ENCODE results near the gene CECR2.
"Not testable (repeated sequence)": the region's sequence is repeated elsewhere in the genome, so short reads cannot be mapped to it uniquely, and the experiment has no call there.

Gene CECR2

GRCh38 chr22:17521971-17522370 is 152.7 kb downstream of the CECR2 start:
- H3K4me1 ChIP-seq (ENCODE audit: insufficient read depth, low read length); H3K9me3 ChIP-seq (ENCODE audit: low read length); H3K4me3 ChIP-seq (ENCODE audit: low read length); H2AFZ ChIP-seq (ENCODE audit: low read depth, low read length); H3K27me3 ChIP-seq (ENCODE audit: insufficient read depth, low read length): not testable (repeated sequence)
- peaks cover 32% of the 10 kb centered on the region for H3K36me3 ChIP-seq (ENCODE audit: insufficient read depth, low read length)

DNA sequence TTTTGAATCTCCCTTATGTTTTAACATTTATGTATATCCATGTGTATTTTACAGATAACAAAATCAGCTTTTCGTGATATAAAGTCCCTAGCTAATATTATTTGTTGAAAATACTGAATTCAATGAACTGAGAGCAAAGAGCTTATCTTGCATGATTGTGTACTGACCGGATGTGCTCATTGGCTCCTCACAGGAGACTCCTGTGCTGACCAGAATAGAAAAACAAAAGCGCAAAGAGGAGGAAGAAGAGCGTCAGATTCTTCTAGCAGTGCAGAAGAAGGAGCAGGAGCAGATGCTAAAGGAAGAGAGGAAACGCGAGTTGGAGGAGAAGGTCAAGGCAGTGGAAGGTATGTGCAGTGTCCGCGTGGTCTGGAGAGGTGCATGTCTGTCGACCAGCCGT is 154.7 kb downstream of the CECR2 start:
- no peaks in the 10 kb centered on the region for H3K27me3 ChIP-seq (ENCODE audit: insufficient read depth, low read length)
- peaks cover 48% of the 10 kb centered on the region for H3K36me3 ChIP-seq (ENCODE audit: insufficient read depth, low read length)
- H3K4me1 ChIP-seq (ENCODE audit: insufficient read depth, low read length), result no peaks in the 10 kb centered on the region
- H3K9me3 ChIP-seq (ENCODE audit: low read length), result peaks cover 4% of the 10 kb centered on the region
- no peak overlapping the region for H2AFZ ChIP-seq (ENCODE audit: low read depth, low read length)
- no peak overlapping the region for H3K4me3 ChIP-seq (ENCODE audit: low read length)

- Histone ChIP-seq H3K36me3 (ENCODE audit: insufficient read depth, low read length) (peaks cover 47% of the 10 kb centered on the region), H3K9me3 (ENCODE audit: low read length) (no peaks in the 10 kb centered on the region), H3K27me3 (ENCODE audit: insufficient read depth, low read length) (no peaks in the 10 kb centered on the region)
These were observed 167.0 kb downstream of the CECR2 start for GRCh38 chr22:17536269-17536668.

DNA sequence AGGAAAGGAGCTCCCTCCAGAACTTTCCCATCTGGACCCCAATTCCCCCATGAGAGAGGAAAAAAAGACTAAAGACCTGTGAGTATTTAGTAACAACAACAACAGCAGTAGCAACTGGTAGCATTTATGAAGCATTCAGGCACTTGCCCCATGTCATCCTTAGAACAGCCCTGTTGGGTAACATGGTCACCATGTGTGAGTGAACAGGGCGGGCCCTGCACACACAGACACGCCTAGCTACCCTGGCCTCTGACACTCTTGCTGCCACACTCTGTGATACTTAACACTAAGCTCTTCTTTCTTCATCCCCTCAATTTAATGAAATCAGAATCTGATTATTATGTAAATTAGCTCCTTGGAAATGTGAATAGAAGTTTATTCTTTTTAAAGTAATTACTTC is 167.9 kb downstream of the CECR2 start:
- H3K27me3 ChIP-seq (ENCODE audit: insufficient read depth, low read length), result no peaks in the 10 kb centered on the region
- peaks cover 50% of the 10 kb centered on the region for H3K36me3 ChIP-seq (ENCODE audit: insufficient read depth, low read length)
- no peak overlapping the region for H3K4me3 ChIP-seq (ENCODE audit: low read length)
- H2AFZ ChIP-seq (ENCODE audit: low read depth, low read length), result no peak overlapping the region
- H3K4me1 ChIP-seq (ENCODE audit: insufficient read depth, low read length), result peaks cover 5% of the 10 kb centered on the region
- H3K9me3 ChIP-seq (ENCODE audit: low read length), result no peaks in the 10 kb centered on the region

More at GRCh38 chr22:17536269-17536668, 167.0 kb downstream of the CECR2 start:
- Histone ChIP-seq H3K4me1 (ENCODE audit: insufficient read depth, low read length) (peaks cover 5% of the 10 kb centered on the region), H2AFZ (ENCODE audit: low read depth, low read length) (no peak overlapping the region), H3K4me3 (ENCODE audit: low read length) (no peak overlapping the region)

- H3K4me1 ChIP-seq (ENCODE audit: insufficient read depth, low read length), result peaks cover 5% of the 10 kb centered on the region
- H3K4me3 ChIP-seq (ENCODE audit: low read length), result no peak overlapping the region
- H3K27me3 ChIP-seq (ENCODE audit: insufficient read depth, low read length), result no peaks in the 10 kb centered on the region
- H2AFZ ChIP-seq (ENCODE audit: low read depth, low read length), result no peak overlapping the region
- no peaks in the 10 kb centered on the region for H3K9me3 ChIP-seq (ENCODE audit: low read length)
- H3K36me3 ChIP-seq (ENCODE audit: insufficient read depth, low read length), result peaks cover 67% of the 10 kb centered on the region
These were observed 171.2 kb downstream of the CECR2 start for GRCh38 chr22:17540481-17540880.

DNA sequence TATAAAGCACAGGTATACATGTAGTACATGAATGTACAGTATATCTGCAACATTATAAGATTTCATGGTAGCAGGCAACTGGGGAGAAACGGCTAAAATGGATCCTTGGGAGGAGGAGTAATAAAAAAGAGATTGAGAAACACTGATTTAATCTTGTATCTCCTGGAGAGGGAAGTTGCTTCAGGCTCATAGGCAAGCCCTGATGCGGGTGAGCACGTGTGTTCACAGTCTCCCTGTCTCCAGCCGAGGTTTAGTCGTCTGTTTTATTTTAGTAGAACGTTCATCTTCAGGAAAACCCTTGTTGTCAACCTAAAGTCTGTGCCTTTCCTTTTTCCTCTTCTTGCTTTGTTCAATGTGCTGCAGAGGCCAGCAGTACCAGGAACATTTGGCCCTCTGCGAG is 172.2 kb downstream of the CECR2 start:
- no peak overlapping the region for H2AFZ ChIP-seq (ENCODE audit: low read depth, low read length)
- H3K9me3 ChIP-seq (ENCODE audit: low read length), result no peaks in the 10 kb centered on the region
- H3K27me3 ChIP-seq (ENCODE audit: insufficient read depth, low read length), result no peaks in the 10 kb centered on the region
- H3K36me3 ChIP-seq (ENCODE audit: insufficient read depth, low read length), result peaks cover 72% of the 10 kb centered on the region
- H3K4me3 ChIP-seq (ENCODE audit: low read length), result no peak overlapping the region
- peaks cover 5% of the 10 kb centered on the region for H3K4me1 ChIP-seq (ENCODE audit: insufficient read depth, low read length)

GRCh38 chr22:17542452-17542851 is 173.2 kb downstream of the CECR2 start:
- H3K36me3 ChIP-seq (ENCODE audit: insufficient read depth, low read length), result peaks cover 66% of the 10 kb centered on the region
- H3K4me3 ChIP-seq (ENCODE audit: low read length), result no peak overlapping the region
- H3K27me3 ChIP-seq (ENCODE audit: insufficient read depth, low read length), result no peaks in the 10 kb centered on the region
- H3K9me3 ChIP-seq (ENCODE audit: low read length), result no peaks in the 10 kb centered on the region
- H3K4me1 ChIP-seq (ENCODE audit: insufficient read depth, low read length), result no peaks in the 10 kb centered on the region
- H2AFZ ChIP-seq (ENCODE audit: low read depth, low read length), result no peak overlapping the region

- Histone ChIP-seq H3K4me3 (ENCODE audit: low read length) (no peak overlapping the region), H2AFZ (ENCODE audit: low read depth, low read length) (no peak overlapping the region), H3K9me3 (ENCODE audit: low read length) (no peaks in the 10 kb centered on the region), H3K36me3 (ENCODE audit: insufficient read depth, low read length) (peaks cover 70% of the 10 kb centered on the region), H3K4me1 (ENCODE audit: insufficient read depth, low read length) (no peaks in the 10 kb centered on the region), H3K27me3 (ENCODE audit: insufficient read depth, low read length) (no peaks in the 10 kb centered on the region)
These were observed 178.9 kb downstream of the CECR2 start for GRCh38 chr22:17548010-17548755.

DNA sequence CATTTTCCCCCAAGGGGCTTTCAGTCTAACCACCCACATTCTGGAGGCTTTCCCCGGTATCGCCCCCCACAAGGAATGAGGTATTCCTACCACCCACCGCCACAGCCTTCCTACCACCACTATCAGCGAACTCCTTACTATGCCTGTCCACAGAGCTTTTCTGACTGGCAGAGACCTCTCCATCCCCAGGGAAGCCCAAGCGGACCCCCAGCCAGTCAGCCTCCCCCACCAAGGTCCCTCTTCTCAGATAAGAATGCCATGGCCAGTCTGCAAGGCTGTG is 179.4 kb downstream of the CECR2 start:
- no peak overlapping the region for H2AFZ ChIP-seq (ENCODE audit: low read depth, low read length)
- no peaks in the 10 kb centered on the region for H3K4me1 ChIP-seq (ENCODE audit: insufficient read depth, low read length)
- no peak overlapping the region for H3K4me3 ChIP-seq (ENCODE audit: low read length)
- H3K9me3 ChIP-seq (ENCODE audit: low read length), result no peaks in the 10 kb centered on the region
- H3K36me3 ChIP-seq (ENCODE audit: insufficient read depth, low read length), result peaks cover 72% of the 10 kb centered on the region
- H3K27me3 ChIP-seq (ENCODE audit: insufficient read depth, low read length), result no peaks in the 10 kb centered on the region

- no peak overlapping the region for H3K4me3 ChIP-seq (ENCODE audit: low read length)
- H3K9me3 ChIP-seq (ENCODE audit: low read length), result no peaks in the 10 kb centered on the region
- H2AFZ ChIP-seq (ENCODE audit: low read depth, low read length), result no peak overlapping the region
- H3K4me1 ChIP-seq (ENCODE audit: insufficient read depth, low read length), result no peaks in the 10 kb centered on the region
- peaks cover 73% of the 10 kb centered on the region for H3K36me3 ChIP-seq (ENCODE audit: insufficient read depth, low read length)
- H3K27me3 ChIP-seq (ENCODE audit: insufficient read depth, low read length), result no peaks in the 10 kb centered on the region
These were observed 179.9 kb downstream of the CECR2 start for GRCh38 chr22:17549183-17549582.

- Histone ChIP-seq H3K27me3 (ENCODE audit: insufficient read depth, low read length) (no peaks in the 10 kb centered on the region), H3K4me1 (ENCODE audit: insufficient read depth, low read length) (no peaks in the 10 kb centered on the region), H3K9me3 (ENCODE audit: low read length) (no peaks in the 10 kb centered on the region), H3K36me3 (ENCODE audit: insufficient read depth, low read length) (peaks cover 77% of the 10 kb centered on the region), H2AFZ (ENCODE audit: low read depth, low read length) (no peak overlapping the region), H3K4me3 (ENCODE audit: low read length) (no peak overlapping the region)
These were observed 180.4 kb downstream of the CECR2 start for GRCh38 chr22:17549655-17550054.

DNA sequence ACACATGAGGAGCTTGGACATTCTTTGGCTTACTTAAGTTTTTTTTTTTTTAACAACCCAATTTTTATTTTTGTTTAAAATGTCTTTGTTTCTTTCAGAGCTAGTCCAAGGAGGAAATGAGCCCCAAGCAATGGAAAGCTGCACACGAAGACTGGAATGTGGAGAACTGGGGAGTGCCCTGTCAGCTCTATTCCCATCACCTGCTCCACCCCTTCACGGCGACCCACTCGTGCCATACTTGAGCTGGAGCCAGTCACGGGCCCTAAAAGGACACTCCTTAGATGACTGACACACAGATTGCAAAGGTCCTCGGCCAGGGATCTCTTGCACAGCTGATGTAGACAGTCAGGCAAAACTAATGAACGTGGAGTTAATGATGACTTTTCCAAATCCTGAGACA is 183.5 kb downstream of the CECR2 start:
- Histone ChIP-seq H3K9me3 (ENCODE audit: low read length) (no peaks in the 10 kb centered on the region), H3K4me3 (ENCODE audit: low read length) (no peak overlapping the region), H2AFZ (ENCODE audit: low read depth, low read length) (no peak overlapping the region), H3K36me3 (ENCODE audit: insufficient read depth, low read length) (peaks cover 81% of the 10 kb centered on the region), H3K27me3 (ENCODE audit: insufficient read depth, low read length) (no peaks in the 10 kb centered on the region), H3K4me1 (ENCODE audit: insufficient read depth, low read length) (no peaks in the 10 kb centered on the region)

DNA sequence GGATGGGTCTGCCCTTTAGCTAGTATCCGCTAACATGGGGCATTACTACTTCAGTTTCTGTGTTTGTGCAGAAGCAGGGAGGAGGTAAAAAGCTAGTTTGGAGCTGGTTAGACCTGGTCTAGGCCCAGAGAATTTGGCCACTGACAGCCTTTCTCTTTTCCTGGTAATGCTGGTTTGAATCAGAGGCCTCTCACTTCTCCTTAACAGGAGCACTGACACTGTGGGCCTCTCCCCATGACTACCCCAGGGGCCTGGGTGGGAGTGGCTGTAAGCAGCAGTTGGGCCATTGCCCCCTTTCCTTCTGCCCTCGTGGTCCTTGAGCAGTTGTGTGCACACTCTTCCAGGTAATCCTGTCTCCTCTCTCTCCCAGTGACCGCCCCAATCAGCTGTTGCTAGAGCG is 185.6 kb downstream of the CECR2 start:
- H3K4me1 ChIP-seq (ENCODE audit: insufficient read depth, low read length), result no peaks in the 10 kb centered on the region
- H3K27me3 ChIP-seq (ENCODE audit: insufficient read depth, low read length), result no peaks in the 10 kb centered on the region
- H2AFZ ChIP-seq (ENCODE audit: low read depth, low read length), result no peak overlapping the region
- peaks cover 4% of the 10 kb centered on the region for H3K9me3 ChIP-seq (ENCODE audit: low read length)
- no peak overlapping the region for H3K4me3 ChIP-seq (ENCODE audit: low read length)
- H3K36me3 ChIP-seq (ENCODE audit: insufficient read depth, low read length), result peaks cover 78% of the 10 kb centered on the region

GRCh38 chr22:17559188-17559587 is 189.9 kb downstream of the CECR2 start:
- H3K4me3 ChIP-seq (ENCODE audit: low read length), result no peak overlapping the region
- peaks cover 43% of the 10 kb centered on the region for H3K36me3 ChIP-seq (ENCODE audit: insufficient read depth, low read length)
- no peak overlapping the region for H2AFZ ChIP-seq (ENCODE audit: low read depth, low read length)
- no peaks in the 10 kb centered on the region for H3K27me3 ChIP-seq (ENCODE audit: insufficient read depth, low read length)
- peaks cover 22% of the 10 kb centered on the region for H3K4me1 ChIP-seq (ENCODE audit: insufficient read depth, low read length)
- peaks cover 4% of the 10 kb centered on the region for H3K9me3 ChIP-seq (ENCODE audit: low read length)

Data from neuron (in vitro differentiated cells).